K562 (cell line): ENCODE measurements around the gene MED28. TPM values are rescaled to one million over a fixed set of nuclear protein-coding genes. Genes with fewer than 3 reads are reported as not detected.

Experiments
- ATAC-seq: fragments of 200-7000 bp; cut with Tn5 transposase; 3 replicates; pipeline ENCODE4 v1.9.1; 2020; ENCODE audit warnings: moderate library complexity
- BruUV-seq: library from RNA; stranded (reverse); fragments of 400-500 nt; replicated peaks from 2 replicates; lab custom pipeline; 2021; lab: Mats Ljungman, UMichigan
- CTCF ChIA-PET: fragments of 300-600 bp; formaldehyde crosslinking; extraction: SDS; loops from one replicate; lab custom pipeline; 2021; ENCODE audit warnings: low intra/inter-chr PET ratio; lab: Yijun Ruan, JAX
- POLR2A ChIA-PET: fragments of 300-600, 350-650 bp; sonication (Branson Sonifier 250); formaldehyde crosslinking; extraction: SDS; loops from one replicate; lab custom pipeline; 2021; ENCODE audit warnings: antibody characterized with exemption, inconsistent platforms; lab: Yijun Ruan, JAX
- DNase-seq, 4 experiments: peaks; one replicate each; pipeline versions ENCODE4 v3.0.0 to v3.0.0-alpha.2; 2011 to 2018; ENCODE audit warnings: low spot score in 3 of 4, mixed read lengths in 3 of 4; ENCODE audit errors: extremely low read depth in 1 of 4
- FAIRE-seq: peaks from 2 replicates; lab custom pipeline; 2011; peaks lifted over from hg19 to GRCh38; lab: Jason Lieb, UNC
- H2AFZ ChIP-seq: 2 replicates; pipeline ENCODE4 v1.6.0; 2011; ENCODE audit warnings: low read depth, low read length, control low read depth, inconsistent platforms
- H3K27ac ChIP-seq: fragments of 200-600 bp; 3 replicates; pipeline ENCODE4 v1.8.0; 2011; ENCODE audit warnings: low read depth, mild to moderate bottlenecking, control low read depth, inconsistent platforms, low read length, moderate library complexity, mixed read lengths; ENCODE audit errors: extremely low read depth
- H3K27me3 ChIP-seq, 2 experiments: fragments of 300-600 bp in 1 of 2; 2 replicates in 1 of 2; 3 replicates in 1 of 2; pipeline versions ENCODE4 v1.6.0 to v1.8.0; 2011; ENCODE audit warnings: inconsistent platforms in 2 of 2, low read length in 2 of 2, mild to moderate bottlenecking in 1 of 2, mixed read lengths in 1 of 2, moderate library complexity in 1 of 2; ENCODE audit not compliant: control insufficient read depth in 2 of 2, insufficient read depth in 2 of 2
- H3K36me3 ChIP-seq: fragments of 300-600 bp; 3 replicates; pipeline ENCODE4 v1.8.0; 2011; ENCODE audit warnings: mild to moderate bottlenecking, low read length, inconsistent platforms; ENCODE audit not compliant: control insufficient read depth, insufficient read depth
- H3K4me1 ChIP-seq, 2 experiments: fragments of 200-600 bp in 1 of 2; replicated peaks in 1 of 2; 2 replicates in 1 of 2; 3 replicates in 1 of 2; pipeline versions ENCODE4 v1.5.1 to v1.8.0; 2011; ENCODE audit warnings: inconsistent platforms in 2 of 2, low read length in 2 of 2, mild to moderate bottlenecking in 1 of 2, mixed read lengths in 1 of 2, moderate library complexity in 1 of 2; ENCODE audit not compliant: control insufficient read depth in 2 of 2, insufficient read depth in 2 of 2
- H3K4me2 ChIP-seq: 2 replicates; pipeline ENCODE4 v1.6.1; 2011; ENCODE audit warnings: low read length, control low read depth, inconsistent platforms, mixed read lengths; ENCODE audit not compliant: insufficient read depth
- H3K4me3 ChIP-seq: fragments of 200-600 bp; sonication (generic), shearing (Covaris generic); 2 replicates; pipeline ENCODE4 v1.5.1; 2016; ENCODE audit warnings: control low read depth, inconsistent platforms
- H3K79me2 ChIP-seq: fragments of 200-600 bp; 3 replicates; pipeline ENCODE4 v1.8.0; 2011; ENCODE audit warnings: low read length, inconsistent platforms; ENCODE audit not compliant: control insufficient read depth, insufficient read depth
- H3K9ac ChIP-seq, 2 experiments: 2 replicates each; pipeline versions ENCODE4 v1.6.0 to v1.6.1; 2011; ENCODE audit warnings: low read depth in 2 of 2, low read length in 2 of 2, control low read depth in 1 of 2, inconsistent platforms in 1 of 2, mild to moderate bottlenecking in 1 of 2, mixed read lengths in 1 of 2; ENCODE audit not compliant: insufficient read depth in 1 of 2
- H3K9me1 ChIP-seq: one replicate; pipeline ENCODE4 v1.6.0; 2011; ENCODE audit warnings: inconsistent platforms, mild to moderate bottlenecking, low read length, moderate library complexity; ENCODE audit not compliant: control insufficient read depth, insufficient read depth
- H3K9me3 ChIP-seq: replicated peaks from 2 replicates; pipeline ENCODE4 v1.5.1; 2011; ENCODE audit warnings: low read depth, low read length, inconsistent platforms; ENCODE audit not compliant: control insufficient read depth, insufficient read depth
- H4K20me1 ChIP-seq: replicated peaks from 2 replicates; pipeline ENCODE4 v1.6.1; 2011; ENCODE audit warnings: low read length, inconsistent platforms, mixed read lengths; ENCODE audit not compliant: control insufficient read depth, insufficient read depth
- CBX2 ChIP-seq: fragments of 200-600 bp; sonication (generic); IDR thresholded peaks from one replicate; pipeline ENCODE4 v1.6.1; 2012; ENCODE audit warnings: mild to moderate bottlenecking, low read length, inconsistent platforms; ENCODE audit not compliant: insufficient read depth, poor library complexity, severe bottlenecking
- ESRRB ChIP-seq: fragments of 250-450 bp; sonication (Bioruptor Pico); IDR thresholded peaks from 2 replicates; pipeline ENCODE4 v1.5.0; 2020; ENCODE audit warnings: mild to moderate bottlenecking, moderate library complexity, borderline replicate concordance
- GATA2 ChIP-seq: sonication (generic); formaldehyde crosslinking; IDR thresholded peaks from 2 replicates; pipeline ENCODE4 v1.4.0; 2020; ENCODE audit warnings: mild to moderate bottlenecking, missing genetic modification reagents
- MEF2A ChIP-seq: IDR thresholded peaks from 2 replicates; pipeline ENCODE4 v1.6.1; 2011; ENCODE audit warnings: low read depth, mild to moderate bottlenecking, low read length, moderate library complexity; ENCODE audit not compliant: control insufficient read depth
- PRPF4 ChIP-seq: fragments of 200-400 bp; formaldehyde crosslinking; IDR thresholded peaks from one replicate; pipeline ENCODE4 v1.6.1; 2017; ENCODE audit warnings: low read length, low read depth, mild to moderate bottlenecking; ENCODE audit not compliant: insufficient read depth, poor library complexity, severe bottlenecking
- VEZF1 ChIP-seq: fragments of 200-800 bp; sonication (Bioruptor generic); IDR thresholded peaks from 2 replicates; pipeline ENCODE4 v1.6.1; 2017; ENCODE audit warnings: missing genetic modification characterization, missing compliant biosample characterization
- ZBTB5 ChIP-seq: fragments of 450-650 bp; IDR thresholded peaks from 2 replicates; pipeline ENCODE4 v1.6.1; 2017; ENCODE audit warnings: antibody characterized with exemption
- ZNF23 ChIP-seq: fragments of 250-450 bp; sonication (Bioruptor Pico); IDR thresholded peaks from 2 replicates; pipeline ENCODE4 v1.4.0; 2020; ENCODE audit warnings: mild to moderate bottlenecking
- WGBS: fragments of 100-300 bp; shearing (Covaris generic); methylation state at CpG from one replicate; pipeline ENCODE4 v1.1.6; 2016; ENCODE audit warnings: low coverage, mixed read lengths; ENCODE audit not compliant: insufficient coverage; ENCODE audit errors: missing lambda C conversion rate; 5-methylcytosine and 5-hydroxymethylcytosine counted together
- in situ Hi-C: fragments of 300-500 bp; cut with MboI; formaldehyde crosslinking; loops from 4 replicates; pipeline ENCODE4 v1.15.0; 2018; ENCODE audit warnings: inconsistent platforms, mixed read lengths
- intact Hi-C: fragments of 100-400 bp; cut with micrococcal nuclease; formaldehyde crosslinking; loops from 2 replicates; pipeline ENCODE4 v1.14.2; 2022
- polyA plus RNA-seq, 8 experiments: library from polyadenylated mRNA; depleted of rRNA in 4 of 8; stranded (reverse) in 5 of 8; unstranded in 3 of 8; fragments of >200 nt; fragmentation: Nextera tagmentation in 2 of 8; fragmentation: Illumina TruSeq in 1 of 8; extraction: Ambion mirVana in 2 of 8; extraction: Trizol in 1 of 8; gene quantifications; 2 replicates each; pipeline versions ENCODE4 v1.2.1 to v1.2.3, GENCODE V29; 2011 to 2014; ENCODE audit warnings: inconsistent platforms in 1 of 8, missing spikeins in 1 of 8
- total RNA-seq, 7 experiments: library from RNA; depleted of rRNA in 6 of 7; stranded (reverse); fragments of >200 nt in 6 of 7; fragmentation: Illumina TruSeq in 2 of 7; extraction: Trizol in 2 of 7; gene quantifications; 2 replicates each; pipeline versions ENCODE4 v1.2.1 to v1.2.3, GENCODE V29; 2011 to 2021; ENCODE audit warnings: low replicate concordance in 1 of 7

The MED28 gene
- total and polyA plus RNA-seq, 9 of the 15 experiments (the other 6 are each of a cell fraction or from before 2014, with no cell fraction given), result 15.5 to 93.8 (median 50.5) TPM

- TF ChIP-seq PRPF4, result no peak
- TF ChIP-seq, all 486 proteins: peak for 6
These were observed 33.5 kb downstream of the MED28 start (continued) for GRCh38 chr4:17647927-17648326.

- ChIA-PET CTCF (no interaction called here), POLR2A (no interaction called here)
These were observed 36.0 kb downstream of the MED28 start for GRCh38 chr4:17650406-17650805.

More at GRCh38 chr4:17650406-17650805, 36.0 kb downstream of the MED28 start:
- Histone ChIP-seq H2AFZ (no peak overlapping the region), H3K9me1 (no peaks in the 10 kb centered on the region), H3K4me1 (peaks cover 0 to 9% of the 10 kb centered on the region in 2 experiments; a peak in 2 of 5 replicates), H3K27me3 (peaks cover 3 to 20% of the 10 kb centered on the region in 2 experiments; a peak in 4 of 5 replicates), H3K27ac (no peak overlapping the region), H3K4me3 (no peak overlapping the region), H3K4me2 (no peak overlapping the region), H3K9me3 (no peaks in the 10 kb centered on the region), H3K36me3 (no peaks in the 10 kb centered on the region), H3K79me2 (no peaks in the 10 kb centered on the region), H4K20me1 (no peaks in the 10 kb centered on the region; the same call in 1 of the 2 replicates), H3K9ac (no peak overlapping the region)
- BruUV-seq, result no TSS peak
- intact Hi-C loops, result no loop called here
- in situ Hi-C loops, result loop anchor here (25.0 kb wide), 1 partner anchor 937 kb away; no protein-coding TSS in a partner anchor
- no peak for FAIRE-seq
- no peak for TF ChIP-seq CBX2
- no peak for TF ChIP-seq ZBTB5
- TF ChIP-seq ESRRB (CRISPR knock-in tag), result no peak
- TF ChIP-seq MEF2A, result no peak
- no peak for TF ChIP-seq VEZF1 (CRISPR knock-in tag)
- no peak for TF ChIP-seq GATA2 (CRISPR knock-in tag)
- TF ChIP-seq ZNF23, result no peak
- no peak for ATAC-seq
- WGBS, result 0% methylated on average over 2 of the region's 2 CpGs
- no peak for DNase-seq
